A549 treated with AZD9567 at 1 μM for 4 hours (cell line): ENCODE measurements around the gene MRPL44. TPM values are rescaled to one million over a fixed set of nuclear protein-coding genes. Genes with fewer than 3 reads are reported as not detected.

Experiments used
- total RNA-seq: library from RNA; stranded (reverse); fragments of 200-300 nt; extraction: Qiagen RNA extraction; gene quantifications from 5 replicates; pipeline ENCODE4 v1.2.3, GENCODE V29; 2022; ENCODE audit not compliant: insufficient read depth

MRPL44 gene
- total RNA-seq = 44.5 to 47.0 TPM (median 46.2 TPM) in 5 replicates

DNA sequence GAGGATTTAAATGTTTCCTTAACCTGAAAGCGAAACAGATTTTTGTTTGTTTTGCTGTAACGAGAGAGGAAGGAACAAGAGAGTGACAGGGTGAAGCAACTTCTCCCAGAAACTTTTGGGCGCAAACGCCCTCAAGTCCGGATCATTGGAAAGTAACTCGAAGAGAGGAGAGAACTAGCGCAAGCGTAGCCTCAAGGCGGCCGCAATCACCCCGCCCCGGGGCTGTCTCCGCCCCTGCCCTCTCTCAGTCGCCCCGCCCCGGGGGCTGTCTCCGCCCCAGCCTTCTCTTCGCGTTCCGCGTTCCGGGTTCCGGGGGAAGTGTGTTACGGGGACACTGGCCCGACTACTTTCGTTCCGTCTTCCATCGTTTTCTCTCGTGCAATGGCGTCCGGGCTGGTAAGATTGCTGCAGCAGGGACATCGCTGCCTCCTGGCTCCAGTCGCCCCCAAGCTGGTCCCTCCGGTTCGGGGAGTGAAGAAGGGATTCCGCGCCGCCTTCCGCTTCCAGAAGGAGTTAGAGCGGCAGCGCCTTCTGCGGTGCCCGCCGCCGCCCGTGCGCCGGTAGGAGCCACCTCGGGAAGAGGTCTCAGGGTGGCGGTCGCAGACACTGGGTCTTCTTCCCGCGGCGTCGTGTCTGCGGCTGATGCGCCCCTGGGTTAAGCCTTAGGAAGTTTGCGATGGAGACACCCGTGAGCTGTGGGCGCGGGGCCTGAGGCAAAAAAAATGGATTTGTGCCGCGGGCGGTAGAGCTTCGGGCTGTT is at the start of gene MRPL44:
Gene MRPL44, plus strand, starts transcription at position 372 of the 760 bp plus-strand sequence. Its CDS starts 10 bp downstream, at position 382.

DNA sequence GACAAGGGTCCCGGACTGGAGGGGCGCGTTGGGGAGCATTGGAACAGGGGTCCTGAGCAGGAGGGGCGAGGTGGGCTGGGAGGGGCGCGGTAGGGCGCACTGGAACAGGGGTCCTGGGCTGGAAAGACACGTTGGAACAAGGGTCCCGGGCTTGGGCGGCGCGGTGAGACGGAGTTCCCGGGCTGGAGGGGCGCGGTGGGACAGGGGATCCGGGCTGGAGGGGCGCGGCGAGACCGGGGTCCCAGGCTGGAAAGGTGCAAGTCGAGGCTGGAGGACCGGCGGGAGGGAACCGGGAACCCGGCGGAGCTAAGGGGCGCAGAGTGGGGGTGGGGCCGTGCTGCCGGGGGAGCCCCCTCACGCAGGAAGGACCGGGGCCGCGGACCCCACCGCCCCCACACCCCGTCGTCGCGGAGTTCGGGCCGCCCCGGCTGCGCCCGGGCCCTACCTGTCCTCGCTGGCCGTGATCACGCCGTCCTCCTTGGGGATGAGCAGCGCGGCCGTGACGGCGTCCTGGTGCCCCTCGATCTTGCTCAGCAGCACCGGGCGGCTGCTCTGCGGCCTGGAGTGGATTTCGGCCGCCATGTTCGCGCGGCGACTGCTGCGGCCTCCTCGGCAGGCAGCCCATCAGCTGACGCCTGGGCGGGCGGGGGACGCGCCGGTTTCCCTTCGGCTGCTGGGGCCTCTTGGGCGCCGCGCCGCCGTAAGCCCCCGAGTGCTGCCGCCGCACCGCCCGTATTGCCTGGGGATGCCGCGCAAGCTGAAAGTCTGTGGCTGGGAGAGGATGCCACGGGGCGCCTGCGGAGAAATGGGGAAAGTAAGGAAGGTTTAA is 12.3 kb upstream of the MRPL44 start, which contains the start of gene WDFY1:
Gene WDFY1, minus strand, starts transcription at position 633 of the 829 bp plus-strand sequence. Its CDS starts 51 bp downstream, at position 582.

Other genes starting within 250 kb of the MRPL44 start
- 25.3 to 40.5 TPM (median 30.3 TPM) in 5 replicates for gene AP1S3, start 119.9 kb upstream of the MRPL44 start, total RNA-seq
- 27.2 to 37.7 TPM (median 35.6 TPM) in 5 replicates for gene WDFY1, start 12.1 kb upstream of the MRPL44 start, total RNA-seq
- 150 to 170 TPM (median 156 TPM) in 5 replicates for gene SERPINE2, start 81.8 kb downstream of the MRPL44 start, total RNA-seq